ENCODE results near the gene PHYH. TPM values are rescaled to one million over a fixed set of nuclear protein-coding genes. Genes with fewer than 3 reads are reported as not detected.
A peak's percentile ranks its signal among the peaks of the same experiment; 100 is the strongest.

The PHYH gene
- total and polyA plus RNA-seq, 2 donors from 2014 or later: 45.8 to 166 TPM

DNA sequence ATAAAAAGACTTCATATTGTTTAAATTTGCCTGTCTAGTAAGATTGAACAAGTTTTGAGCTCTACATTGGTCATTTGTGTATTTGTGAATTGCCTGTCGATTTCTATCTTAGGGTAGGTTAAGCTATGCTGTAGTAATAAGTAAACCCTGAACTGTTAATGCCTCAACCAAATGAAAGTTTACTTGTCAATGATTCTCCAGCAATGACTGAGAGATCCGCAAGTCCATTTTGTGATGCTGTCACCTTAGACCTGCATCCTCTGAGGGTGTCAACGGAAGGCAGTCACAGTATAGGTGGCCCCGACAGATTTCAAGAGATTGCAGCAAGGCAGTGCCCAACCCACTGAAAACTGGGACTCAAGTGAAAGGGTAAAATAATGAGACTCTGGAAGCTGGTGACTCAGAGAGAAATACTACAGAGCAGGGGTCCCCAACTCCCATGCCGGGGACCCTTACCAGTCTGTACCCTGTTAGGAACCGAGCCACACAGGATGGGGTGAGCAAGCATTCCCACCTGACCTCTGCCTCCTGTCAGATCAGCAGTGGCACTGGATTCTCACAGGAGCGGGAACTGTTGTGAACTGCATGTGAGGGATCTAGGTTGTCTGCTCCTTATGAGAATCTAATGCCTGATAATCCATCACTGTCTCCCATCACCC is 10.8 kb upstream of the PHYH start:
- H3K4me1 ChIP-seq (ENCODE audit: control insufficient read depth in 2 of 3, insufficient read depth in 2 of 3, low read depth in 1 of 3, low read length in 3 of 3): peaks cover 0 to 3% (median 0%) of the 10 kb centered on the region in 3 donors
- intact Hi-C loops (cut with DNase I): no loop called here

DNA sequence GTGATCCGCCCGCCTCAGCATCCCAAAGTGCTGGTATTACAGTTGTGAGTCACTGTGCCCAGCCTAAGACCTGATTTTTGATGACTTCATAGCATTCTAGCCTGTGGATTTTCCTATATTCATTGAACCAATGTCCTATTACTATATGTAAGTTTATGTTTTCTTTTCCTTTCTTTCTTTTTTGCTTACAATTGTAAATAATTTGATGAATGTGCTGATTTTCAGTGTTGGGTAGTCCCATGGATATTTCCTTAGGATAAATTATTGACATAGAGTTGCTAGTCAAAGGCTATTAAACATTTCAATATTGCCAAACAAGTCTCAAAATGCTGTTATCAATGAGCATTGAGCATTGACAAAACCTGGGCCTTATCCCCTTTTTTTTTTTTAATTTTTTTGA is 9.9 kb upstream of the PHYH start:
- intact Hi-C loops (cut with DNase I): no loop called here
- H3K4me1 ChIP-seq (ENCODE audit: control insufficient read depth in 2 of 3, insufficient read depth in 2 of 3, low read depth in 1 of 3, low read length in 3 of 3): peaks cover 0 to 3% (median 0%) of the 10 kb centered on the region in 3 donors
- no peaks in the 10 kb centered on the region for H3K9me3 ChIP-seq (ENCODE audit: control insufficient read depth in 2 of 3, insufficient read depth in 1 of 3, low read length in 3 of 3)
- no peak overlapping the region for H3K27ac ChIP-seq (ENCODE audit: low read depth in 2 of 2, low read length in 2 of 2)
- H3K36me3 ChIP-seq (ENCODE audit: control insufficient read depth in 2 of 3, insufficient read depth in 3 of 3, low read length in 3 of 3): no peaks in the 10 kb centered on the region
- FAIRE-seq (no peak), DNase-seq (no peak)
- H3K4me3 ChIP-seq (ENCODE audit: low read length in 3 of 3): no peak overlapping the region
- no peaks in the 10 kb centered on the region for H3K27me3 ChIP-seq (ENCODE audit: control insufficient read depth, insufficient read depth, low read length)
- TF ChIP-seq, protein P1, sequence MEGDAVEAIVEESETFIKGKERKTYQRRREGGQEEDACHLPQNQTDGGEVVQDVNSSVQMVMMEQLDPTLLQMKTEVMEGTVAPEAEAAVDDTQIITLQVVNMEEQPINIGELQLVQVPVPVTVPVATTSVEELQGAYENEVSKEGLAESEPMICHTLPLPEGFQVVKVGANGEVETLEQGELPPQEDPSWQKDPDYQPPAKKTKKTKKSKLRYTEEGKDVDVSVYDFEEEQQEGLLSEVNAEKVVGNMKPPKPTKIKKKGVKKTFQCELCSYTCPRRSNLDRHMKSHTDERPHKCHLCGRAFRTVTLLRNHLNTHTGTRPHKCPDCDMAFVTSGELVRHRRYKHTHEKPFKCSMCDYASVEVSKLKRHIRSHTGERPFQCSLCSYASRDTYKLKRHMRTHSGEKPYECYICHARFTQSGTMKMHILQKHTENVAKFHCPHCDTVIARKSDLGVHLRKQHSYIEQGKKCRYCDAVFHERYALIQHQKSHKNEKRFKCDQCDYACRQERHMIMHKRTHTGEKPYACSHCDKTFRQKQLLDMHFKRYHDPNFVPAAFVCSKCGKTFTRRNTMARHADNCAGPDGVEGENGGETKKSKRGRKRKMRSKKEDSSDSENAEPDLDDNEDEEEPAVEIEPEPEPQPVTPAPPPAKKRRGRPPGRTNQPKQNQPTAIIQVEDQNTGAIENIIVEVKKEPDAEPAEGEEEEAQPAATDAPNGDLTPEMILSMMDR (IDR thresholded peaks at IDR 0.05; ENCODE audit: borderline replicate concordance, extremely low read depth, insufficient read depth): no peak
- H3K9ac ChIP-seq (ENCODE audit: low read length in 3 of 3): no peak overlapping the region

More for the DNA sequence above, 10.8 kb upstream of the PHYH start:
- TF ChIP-seq, protein P1 (IDR thresholded peaks at IDR 0.05; ENCODE audit: borderline replicate concordance, extremely low read depth, insufficient read depth): no peak
- Histone ChIP-seq H3K9me3 (ENCODE audit: control insufficient read depth in 2 of 3, insufficient read depth in 1 of 3, low read length in 3 of 3) (no peaks in the 10 kb centered on the region), H3K36me3 (ENCODE audit: control insufficient read depth in 2 of 3, insufficient read depth in 3 of 3, low read length in 3 of 3) (no peaks in the 10 kb centered on the region), H3K27ac (ENCODE audit: low read depth in 2 of 2, low read length in 2 of 2) (peak overlapping the region in 1 of 2 donors; percentile 2), H3K4me3 (ENCODE audit: low read length in 3 of 3) (no peak overlapping the region), H3K27me3 (ENCODE audit: control insufficient read depth, insufficient read depth, low read length) (no peaks in the 10 kb centered on the region), H3K9ac (ENCODE audit: low read length in 3 of 3) (no peak overlapping the region)
- peak in 2 of 5 donors; percentile 36 to 38 for DNase-seq
- no peak for FAIRE-seq

DNA sequence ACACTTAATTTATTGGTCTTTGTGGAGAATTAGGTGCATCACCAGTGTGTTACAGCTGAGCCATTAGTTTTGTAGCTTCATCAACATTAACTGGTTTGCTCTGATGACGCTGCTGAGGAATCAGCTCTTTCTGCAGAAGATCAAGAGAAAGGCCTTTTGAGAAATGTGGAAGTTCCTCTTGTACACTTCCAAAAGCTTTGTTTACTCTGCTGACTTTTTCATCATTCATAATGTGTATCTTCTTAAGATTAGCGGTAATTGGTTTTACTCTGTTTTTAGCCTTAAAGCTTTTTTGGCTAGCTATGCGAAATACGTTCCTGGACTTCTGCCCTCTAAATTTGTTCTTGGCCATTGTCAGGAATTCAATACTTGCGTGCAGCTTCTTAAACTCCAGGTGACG is 8.2 kb upstream of the PHYH start:
- FAIRE-seq: no peak
- H3K27ac ChIP-seq (ENCODE audit: low read depth in 2 of 2, low read length in 2 of 2): no peak overlapping the region
- no peaks in the 10 kb centered on the region for H3K27me3 ChIP-seq (ENCODE audit: control insufficient read depth, insufficient read depth, low read length)
- no peak overlapping the region for H3K9ac ChIP-seq (ENCODE audit: low read length in 3 of 3)
- H3K9me3 ChIP-seq (ENCODE audit: control insufficient read depth in 2 of 3, insufficient read depth in 1 of 3, low read length in 3 of 3): no peaks in the 10 kb centered on the region
- no peak for DNase-seq
- no peaks in the 10 kb centered on the region for H3K36me3 ChIP-seq (ENCODE audit: control insufficient read depth in 2 of 3, insufficient read depth in 3 of 3, low read length in 3 of 3)
- peaks cover 0 to 3% (median 0%) of the 10 kb centered on the region in 3 donors for H3K4me1 ChIP-seq (ENCODE audit: control insufficient read depth in 2 of 3, insufficient read depth in 2 of 3, low read depth in 1 of 3, low read length in 3 of 3)
- intact Hi-C loops (cut with DNase I): no loop called here
- TF ChIP-seq, protein P1 (IDR thresholded peaks at IDR 0.05; ENCODE audit: borderline replicate concordance, extremely low read depth, insufficient read depth): no peak
- no peak overlapping the region for H3K4me3 ChIP-seq (ENCODE audit: low read length in 3 of 3)
